HUDEP-2 (cell line): ENCODE measurements around the gene NRN1.
"Not testable (repeated sequence)": the region's sequence is repeated elsewhere in the genome, so short reads cannot be mapped to it uniquely, and the experiment has no call there.

Experiments used
- DNase-seq, 76 experiments: peaks; one replicate each; lab custom pipeline; 2025; ENCODE audit not compliant: unreplicated experiment in 76 of 76; lab: John Stamatoyannopoulos, UW

The NRN1 gene

DNA sequence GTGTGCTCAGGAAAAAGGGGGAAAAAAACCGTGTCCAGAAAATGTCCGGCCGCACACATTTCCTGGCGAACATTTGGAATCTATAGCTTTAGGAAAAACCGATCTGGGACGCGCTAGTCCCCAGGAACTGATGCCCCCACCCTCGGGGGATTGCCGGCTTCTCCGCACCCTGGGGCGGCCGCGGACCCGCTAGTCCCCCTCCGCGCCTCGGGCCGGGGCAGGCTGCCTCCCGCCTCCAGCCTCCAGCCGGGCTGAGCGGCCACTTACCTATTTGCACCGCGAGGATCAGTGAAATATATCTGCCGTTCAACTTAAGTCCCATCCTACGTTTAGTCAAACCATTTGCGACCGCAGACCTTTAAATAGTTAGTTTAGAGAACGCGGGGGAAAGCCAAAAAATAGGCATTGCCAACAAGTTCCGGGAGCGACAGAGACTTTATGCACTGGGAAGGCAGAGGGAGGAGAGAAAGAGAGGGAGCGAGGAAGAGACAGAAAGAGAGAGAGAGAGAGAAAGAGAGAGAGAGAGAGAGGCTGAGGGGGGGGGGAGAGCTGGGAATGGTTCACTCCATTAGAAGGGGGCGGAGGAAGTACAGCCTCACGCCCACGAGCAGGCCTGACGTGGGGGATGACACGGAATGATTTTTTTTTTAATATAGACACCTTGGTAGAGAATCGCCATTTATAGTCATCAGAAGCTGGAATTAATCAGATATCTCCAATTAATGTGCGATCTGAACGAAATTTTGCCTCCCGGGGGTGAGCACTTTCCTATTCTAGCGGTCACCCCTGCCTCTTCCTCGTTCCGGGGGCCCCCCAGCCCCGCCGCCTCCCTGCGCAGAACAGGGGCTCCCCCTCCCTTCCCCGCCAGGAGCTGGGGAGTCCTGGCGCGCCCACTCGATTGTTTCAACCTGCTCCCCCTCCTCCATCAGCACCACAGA lies at the start of gene NRN1:
Gene NRN1 (minus strand): TSS at position 498 of the 938 bp plus-strand sequence. CDS start 176 bp downstream, at position 322.
- DNase-seq = no peak

GRCh38 chr6:6052216-6052615 lies 45.5 kb upstream of the NRN1 start:
- no peak for DNase-seq

- DNase-seq = no peak
Measured at GRCh38 chr6:6046716-6047115, 40.0 kb upstream of the NRN1 start.

DNA sequence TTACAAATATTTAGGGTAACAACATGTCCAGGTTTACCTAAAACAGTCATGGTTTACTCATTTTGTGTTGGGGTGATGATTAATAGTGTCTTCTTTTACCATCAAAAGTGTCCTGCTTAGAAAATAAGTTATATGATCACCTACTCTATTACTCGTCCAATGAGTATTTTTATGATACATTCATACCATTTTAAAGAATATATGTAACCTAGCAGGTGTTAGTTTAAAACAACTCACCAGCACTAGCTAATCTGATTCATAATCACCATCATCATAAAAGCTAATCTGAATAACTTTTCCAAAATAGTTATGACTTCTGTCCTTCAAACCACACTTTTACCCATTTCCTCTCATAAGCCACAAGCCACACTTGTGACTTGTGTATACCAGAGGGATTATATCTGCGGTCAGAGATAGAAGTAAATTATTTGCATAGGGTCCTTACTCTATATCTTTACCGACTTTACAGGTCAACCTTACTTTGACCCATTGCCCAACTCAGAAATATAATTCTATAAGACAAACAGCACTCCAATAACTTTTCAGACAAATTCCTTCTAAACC lies 33.3 kb upstream of the NRN1 start:
- no peak for DNase-seq

DNA sequence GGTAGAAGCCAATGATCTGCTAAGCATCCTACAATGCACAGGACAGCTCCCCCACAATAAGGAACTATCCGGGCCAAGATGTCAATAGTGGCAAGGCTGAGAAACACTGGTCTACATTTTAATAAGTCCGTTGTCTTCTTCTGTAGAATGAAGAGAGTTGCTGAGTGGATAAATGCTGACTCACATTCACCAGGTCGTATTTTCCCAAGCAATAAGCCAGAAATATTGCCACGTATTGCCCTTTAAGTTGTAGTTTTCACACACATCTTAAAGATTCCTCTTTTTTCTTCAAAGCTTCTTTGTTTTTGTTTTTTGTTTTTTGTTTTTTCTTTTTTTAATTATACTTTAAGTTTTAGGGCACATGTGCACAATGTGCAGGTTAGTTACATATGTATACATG lies 30.5 kb upstream of the NRN1 start:
- DNase-seq = no peak

DNA sequence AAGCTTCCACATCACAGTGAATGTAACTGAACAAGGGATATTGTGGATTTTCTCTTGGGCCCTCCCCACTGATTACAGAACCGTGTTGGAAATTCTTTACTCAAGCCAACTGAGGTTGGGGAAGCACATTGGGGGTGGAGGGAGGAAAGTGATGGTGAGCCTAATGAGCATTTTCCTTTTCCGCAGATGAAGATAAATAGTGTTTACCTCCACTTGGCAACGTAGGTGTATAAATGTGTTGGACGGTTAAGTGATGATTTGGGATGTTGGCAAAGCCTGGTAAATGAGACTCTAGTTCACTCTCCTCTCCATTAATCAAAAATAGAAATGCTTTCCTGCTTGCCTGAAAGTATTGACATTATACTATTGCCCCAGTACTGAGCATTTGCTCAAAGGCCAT lies 27.1 kb upstream of the NRN1 start:
- no peak for DNase-seq

GRCh38 chr6:6026513-6027205 lies 19.9 kb upstream of the NRN1 start:
- no peak for DNase-seq

DNA sequence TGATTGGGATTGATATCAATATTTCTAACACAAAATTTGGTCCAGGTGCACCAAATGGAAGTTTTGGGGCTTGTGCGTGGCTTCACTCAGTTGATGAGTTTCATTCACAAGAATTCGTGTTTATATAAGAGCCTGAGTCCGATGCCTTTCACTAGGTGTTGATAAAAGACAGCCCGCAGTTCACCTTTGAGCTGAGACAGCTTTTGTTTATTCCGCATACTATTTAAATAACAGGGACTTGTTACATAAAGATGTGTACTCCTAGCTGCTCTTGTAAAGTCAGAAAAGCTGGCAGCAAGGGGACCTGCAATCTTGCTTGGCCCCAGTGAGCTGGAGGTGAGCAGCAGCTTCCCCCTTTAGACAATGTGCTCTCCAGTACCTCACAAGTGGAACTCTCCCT lies 19.0 kb upstream of the NRN1 start:
- no peak for DNase-seq

DNA sequence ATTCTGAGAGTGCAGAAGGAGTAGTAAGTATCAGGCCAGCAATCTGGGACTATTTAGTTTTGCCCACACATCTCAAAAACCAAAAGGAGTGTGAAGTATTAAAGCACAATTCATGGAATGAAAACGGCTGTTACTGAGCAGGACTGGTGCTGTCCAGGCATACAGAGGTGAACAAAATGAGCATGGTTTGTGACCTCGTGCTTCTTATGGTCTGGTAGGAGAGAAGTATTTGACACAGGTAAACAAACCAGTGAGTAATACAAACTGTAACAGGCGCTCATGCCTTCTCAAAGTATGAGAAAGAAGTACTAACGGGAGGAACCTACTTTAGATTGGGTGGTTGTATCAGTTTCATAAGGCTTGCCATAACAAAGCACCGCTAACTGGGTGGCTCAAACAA lies 17.5 kb upstream of the NRN1 start:
- no peak for DNase-seq

- DNase-seq = not testable (repeated sequence)
Measured at GRCh38 chr6:6022841-6023240, 16.1 kb upstream of the NRN1 start.

DNA sequence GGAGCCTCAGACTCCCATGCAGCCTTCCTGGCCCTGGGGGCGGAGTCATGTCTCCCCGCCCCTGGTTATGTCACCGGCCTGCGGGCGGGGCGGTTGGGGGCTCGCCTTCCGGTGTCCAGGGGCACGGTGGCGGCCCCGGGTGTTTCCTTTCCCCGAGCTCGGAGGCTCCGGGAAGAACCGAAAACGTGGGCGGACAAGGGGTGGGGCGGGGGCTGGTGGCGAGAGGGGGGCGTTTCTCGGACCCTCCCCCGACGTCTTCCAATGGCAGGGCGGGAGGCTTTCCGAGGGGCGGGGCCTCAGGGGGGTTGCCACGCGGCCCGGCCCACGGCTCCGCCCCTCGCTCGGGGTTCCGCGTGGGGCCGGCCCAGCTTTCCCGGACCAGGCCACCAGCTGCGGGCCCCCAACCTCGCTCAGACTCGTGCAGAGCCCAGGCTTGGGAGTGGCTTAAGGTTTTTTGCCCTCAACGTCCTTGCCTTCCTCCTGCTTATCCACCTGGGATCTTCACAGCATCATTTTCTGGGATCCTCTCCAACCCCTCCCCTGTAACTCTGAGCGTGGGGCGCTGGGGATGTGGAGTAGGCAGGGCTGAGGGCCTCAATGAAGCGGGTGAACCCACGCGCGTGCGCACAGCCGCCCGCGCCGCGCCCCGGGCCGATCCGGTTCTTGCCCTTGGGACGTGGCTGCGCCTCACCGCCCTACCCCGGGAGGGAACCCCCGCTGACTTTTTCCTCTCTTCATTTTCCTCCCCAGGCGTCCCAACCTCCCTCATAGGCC lies 2.1 kb upstream of the NRN1 start:
- DNase-seq = peak in 45 of 76 experiments; percentile 17 to 78 (median 58)

- DNase-seq = no peak
Measured at GRCh38 chr6:6008089-6008647, 1.4 kb upstream of the NRN1 start.

GRCh38 chr6:6007366-6008088 lies 802 bp upstream of the NRN1 start:
- peak in 9 of 76 experiments; percentile 11 to 38 (median 18) for DNase-seq

DNA sequence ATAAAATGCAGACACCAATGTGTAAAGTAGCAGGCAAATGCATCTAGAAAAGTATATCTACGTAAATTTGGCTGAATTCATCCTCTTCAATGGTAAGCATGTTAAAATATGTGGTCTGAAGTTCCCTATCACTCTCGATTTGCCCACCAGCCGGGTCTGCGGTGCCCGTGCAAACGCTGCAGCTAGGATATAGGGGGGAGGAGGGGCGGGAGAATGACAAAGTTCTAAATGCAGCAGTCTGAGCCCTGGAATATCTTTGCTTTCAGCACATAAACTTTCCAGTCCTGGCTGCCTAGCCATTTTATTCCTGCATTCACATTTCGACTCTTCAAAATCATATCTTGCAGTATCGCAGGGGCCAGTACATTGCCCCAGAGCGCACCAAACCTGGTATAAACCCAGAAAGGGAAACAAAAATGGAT lies 708 bp downstream of the NRN1 start:
- no peak for DNase-seq

DNA sequence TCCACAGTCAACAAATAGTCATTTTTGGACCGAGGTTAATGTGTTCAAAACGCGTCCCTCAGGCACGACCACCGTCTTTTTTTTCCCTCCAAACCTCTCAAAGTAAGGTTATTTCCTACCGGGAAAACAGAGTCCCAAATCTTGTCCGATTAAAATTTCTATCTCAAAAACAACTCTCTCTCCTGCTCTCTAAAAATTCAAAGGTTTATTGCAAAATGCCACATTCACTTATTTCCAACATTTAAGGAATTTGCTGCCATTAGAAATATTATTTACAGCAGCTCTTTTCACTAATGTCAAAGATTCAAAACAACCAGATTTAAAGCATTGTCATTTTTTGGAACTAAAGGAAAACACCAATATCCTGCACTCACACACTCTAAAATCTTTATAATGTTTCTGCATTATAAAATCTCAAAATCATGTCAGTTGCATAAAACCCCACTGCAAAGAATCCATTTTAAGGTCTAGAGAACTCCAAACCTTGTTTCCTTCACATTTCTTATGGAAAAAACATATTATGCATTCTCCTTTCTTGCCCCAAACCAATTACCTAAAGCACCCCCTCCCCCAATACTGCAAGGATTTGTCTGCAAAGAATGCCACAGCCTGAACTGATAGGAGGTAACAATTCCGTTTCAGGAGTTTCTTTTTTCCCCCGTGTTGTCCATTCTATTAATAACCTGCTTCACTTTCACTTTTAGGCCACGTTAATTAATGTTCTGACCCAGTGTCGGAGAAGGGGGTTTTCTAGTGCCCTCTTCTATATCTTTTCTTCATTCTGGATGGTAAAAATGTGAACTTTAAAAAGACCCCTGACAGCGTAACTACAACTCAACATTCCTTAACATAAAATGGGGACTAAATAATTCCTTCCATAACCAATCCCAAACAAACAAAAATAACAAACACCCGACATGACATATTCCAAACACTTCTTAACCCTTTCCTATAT lies 1.4 kb downstream of the NRN1 start:
- no peak for DNase-seq

- no peak for DNase-seq
Measured at GRCh38 chr6:6004390-6004995, 2.2 kb downstream of the NRN1 start.

GRCh38 chr6:6003621-6004366 lies 2.9 kb downstream of the NRN1 start:
- no peak for DNase-seq
